DMS53 treated with DMSO at 0.1 percent for 48 hours (cell line): ENCODE data around the gene ANKRD60.

Experiments used
- DNase-seq: peaks from one replicate; lab custom pipeline; 2025; ENCODE audit not compliant: unreplicated experiment; lab: John Stamatoyannopoulos, UW

The ANKRD60 gene

GRCh38 chr20:58228484-58229197 lies at the start of gene ANKRD60:
TSS of gene ANKRD60 (minus strand) at chr20:58228653. CDS start at chr20:58228653, 0 bp downstream.
- DNase-seq = no peak

GRCh38 chr20:58277578-58278472 lies 49.4 kb upstream of the ANKRD60 start:
- DNase-seq = no peak

DNA sequence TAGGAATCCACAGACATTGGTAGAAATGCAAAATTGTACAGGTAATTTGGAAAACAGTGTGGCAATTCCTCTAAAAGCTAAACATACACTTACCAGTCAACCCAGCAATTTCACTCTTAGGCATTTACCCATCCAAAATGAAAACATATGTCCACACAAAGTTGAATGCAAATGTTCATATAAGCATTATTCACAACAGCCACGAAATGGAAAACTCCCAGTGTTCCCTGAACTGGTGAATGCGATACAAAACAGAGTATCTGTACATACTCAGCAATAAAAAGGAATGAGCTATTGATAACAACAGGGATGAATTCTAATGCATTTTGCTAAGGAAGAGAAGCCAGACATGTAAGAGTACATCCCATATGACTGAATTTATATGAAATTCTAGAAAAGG lies 48.7 kb upstream of the ANKRD60 start:
- DNase-seq = no peak

DNA sequence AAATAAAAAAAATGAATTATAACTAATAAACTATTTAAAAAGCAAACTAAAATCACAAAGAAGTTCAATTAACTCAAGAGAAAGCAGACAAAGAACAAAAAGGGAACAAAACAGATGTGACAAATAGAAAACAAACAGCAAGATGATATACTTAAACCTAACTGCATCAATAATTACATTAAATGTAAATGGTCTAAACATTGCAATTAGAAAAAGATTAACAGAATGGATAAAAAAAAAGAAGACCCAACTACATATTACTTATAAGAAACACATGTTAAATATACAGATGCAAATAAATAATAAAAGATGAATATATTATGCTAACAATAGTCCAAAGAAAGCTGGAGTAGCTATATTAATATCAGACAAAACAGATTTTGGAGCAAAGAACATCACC lies 45.9 kb upstream of the ANKRD60 start:
- no peak for DNase-seq

DNA sequence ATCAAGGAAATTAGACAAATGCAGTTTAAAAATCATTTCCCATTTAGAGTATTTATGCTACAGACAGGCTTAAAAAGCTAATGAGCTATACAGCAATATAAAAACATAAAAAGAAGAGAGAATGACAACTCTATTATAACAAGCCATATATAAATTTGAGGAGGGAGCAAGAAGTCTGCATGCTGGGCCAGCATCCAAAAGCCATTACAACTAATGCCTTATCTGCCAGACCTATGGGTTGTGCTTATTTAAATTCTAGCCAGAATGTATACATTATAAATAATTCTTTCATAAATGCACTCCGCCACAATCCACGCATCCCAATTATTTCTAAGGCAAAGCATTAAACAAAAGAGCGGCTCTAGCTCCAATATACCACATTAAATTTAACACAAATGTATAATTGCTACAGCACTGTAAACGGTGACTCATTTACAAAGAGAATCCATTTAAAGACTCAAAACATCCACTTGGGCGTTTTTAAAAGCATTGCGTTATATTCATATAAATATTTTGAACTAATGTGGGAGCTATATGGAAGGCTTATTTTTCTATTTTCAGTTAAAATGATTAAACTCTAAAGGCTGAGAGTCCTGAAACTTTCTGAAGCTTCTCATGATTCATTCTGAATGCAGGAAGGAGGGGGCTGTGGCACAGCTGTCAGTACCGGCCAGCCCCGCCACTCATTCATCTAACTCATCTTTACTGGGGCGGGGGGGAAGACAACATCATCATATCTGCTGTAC lies 43.3 kb upstream of the ANKRD60 start:
- DNase-seq = no peak

DNA sequence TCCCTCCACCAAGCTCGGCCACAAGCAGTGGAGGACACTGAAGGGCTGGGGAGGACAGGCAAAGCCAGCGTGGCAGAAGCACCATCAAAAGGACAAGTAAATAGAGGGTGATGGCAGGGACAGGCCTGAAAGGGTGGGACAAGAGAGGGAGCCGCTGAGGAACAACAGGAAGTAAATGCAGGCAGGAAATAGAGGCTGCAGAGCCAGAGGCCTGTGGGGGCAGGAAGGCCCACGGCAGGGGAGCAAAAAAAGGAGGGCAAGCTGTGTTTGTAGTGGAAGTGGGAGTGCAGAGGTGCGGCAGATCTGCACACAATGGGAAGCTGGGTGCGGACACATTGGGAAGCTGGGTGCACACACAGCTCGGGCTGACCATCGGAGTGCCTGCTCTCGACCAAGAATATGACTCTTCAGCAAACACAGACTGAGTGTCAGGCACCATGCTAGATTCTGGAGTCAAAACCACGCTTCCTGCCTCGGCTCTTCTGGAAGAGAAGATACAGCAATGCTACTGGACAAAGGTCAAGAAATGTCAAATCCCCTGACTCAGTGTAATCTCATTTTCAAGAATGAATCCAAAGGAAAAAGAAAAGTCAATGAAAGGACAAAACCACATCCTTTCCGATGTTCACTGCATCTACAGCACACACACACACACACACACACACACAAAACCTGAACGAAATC lies 40.6 kb upstream of the ANKRD60 start:
- no peak for DNase-seq

DNA sequence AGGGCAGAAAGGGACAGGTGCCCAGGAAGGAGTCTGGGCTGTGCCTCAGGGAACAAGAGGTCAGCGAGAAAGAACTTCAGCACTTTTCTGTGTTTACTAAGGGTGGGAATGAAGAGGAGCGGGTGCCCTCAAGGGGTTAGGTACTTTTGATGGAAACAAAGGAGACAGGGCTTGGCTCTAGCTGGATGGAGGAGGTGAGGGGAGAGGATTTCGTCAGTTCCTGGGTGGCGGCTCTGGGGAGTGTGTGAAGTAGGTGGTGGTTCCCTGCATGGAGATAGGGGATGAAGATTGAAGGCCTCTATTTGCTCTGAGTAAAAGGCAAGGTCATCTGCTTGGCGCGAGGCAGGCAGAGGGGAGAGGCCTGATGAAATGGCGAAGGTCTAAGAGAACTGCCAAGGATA lies 40.0 kb upstream of the ANKRD60 start:
- no peak for DNase-seq

GRCh38 chr20:58267389-58268215 lies 39.1 kb upstream of the ANKRD60 start:
- DNase-seq = no peak

- no peak for DNase-seq
Observed at GRCh38 chr20:58264271-58264670, 35.8 kb upstream of the ANKRD60 start.

DNA sequence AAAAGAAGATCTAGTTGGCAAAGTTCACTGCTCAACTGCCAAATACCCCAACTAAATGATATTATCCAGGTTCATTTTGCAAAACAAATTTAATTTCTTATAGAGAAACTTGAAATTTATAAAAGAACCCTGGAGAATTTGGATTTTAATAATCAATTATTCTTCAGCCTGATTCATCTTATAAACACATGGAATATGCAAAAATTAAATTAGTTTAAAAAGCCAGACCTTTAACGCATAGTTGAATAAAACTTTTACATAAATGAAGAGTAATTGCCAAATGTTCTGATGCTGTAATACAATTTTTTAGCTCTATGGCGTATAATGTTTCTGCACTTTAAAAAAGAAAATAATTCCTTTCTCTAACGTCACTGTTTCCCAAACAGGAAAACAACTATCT lies 33.2 kb upstream of the ANKRD60 start:
- DNase-seq = no peak

DNA sequence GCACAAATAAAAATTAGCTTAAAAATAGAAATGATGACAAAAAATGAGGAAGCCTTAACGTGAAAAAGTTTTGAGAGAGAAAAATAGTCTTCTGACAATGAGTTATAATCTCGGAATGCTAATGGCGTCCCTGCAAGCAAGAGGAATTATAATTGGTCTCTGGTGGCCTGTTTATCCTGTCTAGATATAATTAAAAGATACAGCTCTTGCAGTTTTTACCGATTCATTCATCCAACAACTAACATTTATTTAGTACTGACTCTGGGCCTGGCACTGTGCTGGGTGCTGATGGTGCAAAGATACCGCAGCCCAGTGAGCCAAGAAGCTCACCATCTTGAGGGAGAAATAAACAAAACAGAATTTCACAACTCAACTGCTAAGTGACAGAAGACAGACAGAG lies 31.6 kb upstream of the ANKRD60 start:
- no peak for DNase-seq

DNA sequence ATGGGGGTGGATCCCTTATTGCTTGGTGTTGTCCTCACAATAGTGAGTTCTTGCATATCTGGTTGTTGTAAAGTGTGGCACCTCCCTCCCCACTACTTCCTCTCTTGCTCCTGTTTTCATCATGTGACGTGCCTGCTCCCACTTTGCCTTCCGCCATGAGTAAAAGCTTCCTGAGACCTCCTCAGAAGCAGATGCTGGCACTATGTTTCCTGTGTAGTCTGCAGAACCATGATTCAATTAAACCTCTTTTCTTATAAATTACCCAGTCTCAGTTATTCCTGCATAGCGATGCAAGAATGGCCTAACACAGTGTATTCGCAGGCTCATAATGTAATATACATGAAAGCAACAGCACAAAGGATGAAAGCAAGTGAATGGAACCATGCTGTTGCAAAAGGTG lies 28.4 kb upstream of the ANKRD60 start:
- DNase-seq = no peak

DNA sequence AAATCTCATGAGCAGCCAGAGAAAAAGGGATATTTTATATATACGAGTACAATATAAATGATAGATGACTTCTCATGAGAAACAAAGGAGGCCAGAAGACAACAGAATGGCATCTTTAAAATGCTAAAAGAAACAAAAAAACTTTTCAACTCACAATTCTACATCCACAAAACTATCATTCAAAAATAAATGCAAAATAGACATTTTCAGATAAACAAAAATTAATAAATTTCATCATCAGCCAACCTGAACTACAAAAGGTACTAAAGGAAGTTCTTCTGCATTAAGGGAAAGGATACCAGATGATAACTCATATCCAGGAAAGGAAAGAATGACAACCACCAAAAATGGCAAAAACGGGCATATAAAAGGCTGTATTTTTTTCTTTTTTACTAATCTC lies 27.9 kb upstream of the ANKRD60 start:
- no peak for DNase-seq

GRCh38 chr20:58254890-58255289 lies 26.4 kb upstream of the ANKRD60 start:
- no peak for DNase-seq

DNA sequence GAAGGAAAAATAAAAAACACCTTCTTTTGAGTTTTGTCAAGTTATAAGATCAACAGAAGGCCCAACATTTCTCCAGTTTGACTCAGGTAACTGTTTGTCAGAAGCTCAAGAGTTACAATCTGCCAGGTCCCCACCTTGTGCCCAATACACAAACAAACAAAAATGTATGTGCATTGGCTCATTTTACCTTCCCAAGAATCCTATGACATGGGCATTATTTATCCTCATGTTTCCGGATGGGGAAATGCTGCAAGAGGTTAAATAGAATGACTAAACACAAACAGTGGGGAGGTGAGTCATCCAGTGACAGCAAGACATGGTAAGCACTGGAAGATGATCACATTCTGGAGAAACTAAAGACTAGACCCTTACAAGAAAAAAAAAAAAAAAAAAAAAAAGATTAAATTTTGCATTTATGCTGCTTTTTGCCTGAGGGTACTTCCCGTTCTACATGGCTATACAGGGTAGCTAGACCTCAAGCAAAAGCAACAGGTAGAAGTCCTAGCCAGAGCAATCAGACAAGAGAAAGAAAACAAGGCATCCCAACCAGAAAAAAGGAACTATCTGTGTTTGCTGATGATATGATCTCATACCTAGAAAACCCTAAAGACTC lies 23.6 kb upstream of the ANKRD60 start:
- DNase-seq = peak; percentile 79

DNA sequence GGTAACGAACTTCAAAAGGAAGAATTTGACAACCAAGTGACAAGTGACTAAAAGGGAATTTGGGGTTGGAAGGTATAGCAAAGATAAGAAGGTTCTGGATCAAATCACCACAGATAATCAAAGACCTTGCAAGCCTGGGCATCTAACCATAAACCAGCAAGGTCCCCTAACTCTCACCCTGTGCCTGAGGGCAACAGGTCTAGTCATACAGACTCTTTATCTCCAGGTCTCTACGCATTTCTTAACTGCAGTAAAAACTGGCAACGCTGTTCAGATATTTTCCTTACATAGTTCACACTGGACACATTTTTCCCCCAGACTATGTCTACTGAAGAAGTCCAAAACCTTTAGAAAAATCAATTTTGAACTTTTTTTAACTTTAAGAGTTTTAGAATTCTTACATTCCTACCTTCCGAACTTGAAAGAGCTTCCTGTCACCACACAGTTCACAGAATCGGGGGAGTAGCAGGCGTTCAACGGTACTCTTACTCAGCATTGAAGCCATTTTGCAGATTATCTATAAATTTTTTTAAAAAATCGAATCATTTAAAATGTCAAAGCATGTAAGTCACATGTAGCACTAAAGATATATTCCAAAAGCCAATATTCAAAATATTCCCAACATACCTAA lies 23.0 kb upstream of the ANKRD60 start:
- no peak for DNase-seq

DNA sequence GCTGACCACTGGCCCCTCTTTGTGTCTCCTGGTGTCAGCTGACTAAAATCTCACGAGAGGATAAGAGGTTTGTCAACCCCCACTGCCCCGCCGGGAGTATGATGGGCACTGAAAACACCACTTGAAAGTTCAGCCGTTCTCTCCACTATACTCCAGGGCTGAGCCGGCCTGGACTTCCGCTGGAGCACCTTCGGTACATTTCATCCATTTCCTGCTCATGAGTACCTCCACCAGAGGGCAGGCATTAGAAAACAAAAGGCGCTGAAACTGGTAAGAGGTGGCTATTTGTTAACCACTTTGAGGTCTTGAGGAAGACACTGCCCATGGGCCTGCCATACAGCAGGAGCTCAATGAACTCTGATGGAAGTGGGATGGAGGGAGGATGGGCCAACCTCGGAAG lies 17.9 kb upstream of the ANKRD60 start:
- no peak for DNase-seq

- no peak for DNase-seq
Observed at GRCh38 chr20:58245931-58246330, 17.5 kb upstream of the ANKRD60 start.

DNA sequence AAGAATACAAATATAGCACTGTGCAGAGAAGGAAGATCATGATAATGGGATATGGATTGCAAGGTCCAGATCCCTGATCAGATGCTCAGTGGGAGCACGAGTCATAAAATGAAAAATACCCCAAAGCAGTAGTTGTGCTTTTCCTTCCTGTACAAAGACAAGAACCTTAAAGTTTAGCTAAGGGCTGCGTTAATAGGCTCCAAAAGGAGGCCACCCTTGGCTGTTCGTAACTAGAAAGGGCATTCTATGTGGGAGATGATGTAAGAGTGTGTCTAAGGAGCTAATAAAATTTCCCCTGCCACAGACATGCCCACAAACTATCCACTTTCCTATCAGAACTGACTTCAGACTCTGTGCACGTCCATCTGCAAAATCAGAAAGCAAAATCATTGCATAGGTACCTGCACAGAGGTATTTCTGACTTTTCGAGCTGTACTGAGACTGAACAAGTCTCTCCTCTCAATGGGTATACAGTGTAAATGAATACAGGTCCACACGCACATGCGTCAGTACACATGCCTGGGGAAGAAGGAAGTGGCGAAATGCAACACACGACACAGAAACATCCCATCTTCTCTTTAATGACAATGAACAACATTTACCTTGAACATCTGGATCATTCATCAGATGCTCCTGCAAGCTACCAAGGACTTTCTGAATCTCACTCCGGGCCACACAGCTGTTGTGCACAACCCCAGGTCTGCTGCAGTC lies 16.9 kb upstream of the ANKRD60 start:
- DNase-seq = no peak
